GM21423 (cell line): ENCODE results near the gene TMEM183A.

Experiments used
- ATAC-seq: cut with Tn5 transposase; IDR thresholded peaks from one replicate; pipeline ENCODE4 v1.9.1; 2021; ENCODE audit warnings: mild to moderate bottlenecking, moderate library complexity; ENCODE audit not compliant: unreplicated experiment

The TMEM183A gene

DNA sequence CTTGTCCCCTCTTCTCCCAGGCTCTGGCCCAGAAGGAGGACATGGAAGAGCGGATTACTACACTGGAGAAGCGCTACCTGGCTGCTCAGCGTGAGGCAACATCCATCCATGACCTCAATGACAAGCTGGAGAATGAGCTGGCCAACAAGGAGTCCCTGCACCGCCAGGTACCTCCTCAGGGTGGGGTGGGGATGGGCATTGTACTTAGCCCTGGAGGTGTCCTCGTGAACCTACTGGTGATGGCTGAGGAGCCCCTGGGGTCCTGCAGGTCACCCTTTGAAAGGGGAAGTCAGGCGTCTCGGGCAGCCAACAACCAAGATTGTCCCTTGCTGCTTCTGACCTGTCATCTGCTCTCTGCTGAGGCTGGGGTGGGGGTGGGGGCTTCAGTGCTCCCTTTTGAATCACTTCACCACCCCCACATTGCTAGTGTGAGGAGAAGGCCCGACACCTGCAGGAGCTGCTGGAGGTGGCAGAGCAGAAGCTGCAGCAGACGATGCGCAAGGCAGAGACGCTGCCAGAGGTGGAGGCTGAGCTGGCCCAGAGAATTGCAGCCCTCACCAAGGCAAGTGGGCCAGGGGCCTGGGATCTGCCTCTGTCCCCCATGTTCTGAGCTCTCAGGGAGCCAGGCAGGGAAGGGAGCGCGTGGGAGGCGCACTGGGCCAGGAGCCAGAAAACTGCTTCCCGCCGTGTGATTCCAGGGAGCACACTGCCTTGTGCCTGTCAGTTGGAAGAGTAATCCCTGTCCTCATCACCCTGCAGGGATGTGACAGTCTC lies 38.8 kb downstream of the TMEM183A start:
- ATAC-seq = no peak

DNA sequence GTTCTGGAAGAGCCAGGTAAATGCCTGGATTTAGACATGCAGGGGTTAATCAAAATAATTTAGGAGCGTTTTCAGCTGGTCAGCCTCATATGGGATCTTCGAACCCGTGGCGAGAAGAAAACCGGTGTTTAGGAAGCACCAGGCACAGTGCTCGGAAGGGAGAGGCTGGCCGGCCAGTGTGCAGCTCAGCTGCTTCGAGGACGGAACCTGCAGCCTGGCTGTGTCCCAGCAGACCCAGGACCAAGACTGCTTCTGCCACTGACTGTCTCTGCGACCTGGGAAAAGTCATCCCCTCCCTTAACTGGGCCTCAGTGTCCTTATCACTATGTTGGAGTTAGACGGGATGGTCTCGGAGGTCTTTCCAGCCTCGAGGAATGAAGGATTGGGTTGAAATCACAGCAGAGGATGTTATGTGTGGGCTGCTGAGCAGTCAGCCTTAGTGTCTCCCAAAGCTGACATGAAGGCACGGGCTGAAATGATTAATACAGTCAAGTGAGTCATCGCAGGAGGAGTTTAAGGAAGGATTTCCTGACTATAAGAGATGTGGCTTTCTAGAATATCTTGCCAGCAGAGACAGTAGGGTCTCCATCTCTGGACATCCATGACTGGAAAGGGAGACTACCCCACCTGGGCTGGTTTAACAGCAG lies 39.9 kb downstream of the TMEM183A start:
- ATAC-seq = no peak

DNA sequence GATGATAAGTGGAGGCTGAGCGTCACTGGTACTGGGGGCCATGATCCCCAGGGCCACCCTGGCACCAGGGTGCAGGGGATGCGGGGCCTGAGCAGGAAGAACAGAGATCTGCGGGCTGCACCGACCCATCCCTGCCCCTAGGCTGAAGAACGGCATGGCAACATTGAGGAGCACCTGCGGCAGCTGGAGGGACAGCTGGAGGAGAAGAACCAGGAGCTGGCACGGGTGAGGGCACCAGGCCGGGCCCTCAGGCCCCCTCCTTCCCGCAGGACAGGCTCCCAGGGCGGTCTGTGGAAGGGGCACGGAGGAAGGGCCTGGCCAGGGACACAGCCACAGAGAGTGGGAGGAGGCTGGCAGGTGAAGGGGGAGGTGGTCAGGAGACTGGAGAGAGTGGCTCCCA lies 40.9 kb downstream of the TMEM183A start:
- ATAC-seq = no peak

DNA sequence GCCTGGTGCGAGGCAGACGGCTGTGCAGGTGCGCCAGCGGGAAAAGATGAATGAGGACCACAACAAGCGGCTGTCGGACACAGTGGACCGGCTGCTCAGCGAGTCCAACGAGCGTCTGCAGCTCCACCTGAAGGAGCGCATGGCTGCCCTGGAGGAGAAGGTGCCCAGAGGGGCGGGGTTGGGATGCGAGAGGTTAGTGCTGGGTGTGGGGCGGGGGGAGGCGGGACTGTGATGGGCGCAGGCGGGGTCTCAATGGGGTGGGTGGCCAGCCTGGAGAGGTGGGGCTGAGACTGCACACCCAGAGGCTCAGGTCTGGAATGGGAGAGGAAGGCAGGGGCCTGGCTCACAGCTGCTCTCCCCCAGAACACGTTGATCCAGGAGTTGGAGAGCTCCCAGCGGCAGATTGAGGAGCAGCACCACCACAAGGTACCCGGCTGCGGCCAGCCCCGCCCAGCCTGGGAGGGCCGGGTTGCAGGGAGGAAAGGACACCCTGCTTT lies 41.4 kb downstream of the TMEM183A start:
- ATAC-seq = no peak

DNA sequence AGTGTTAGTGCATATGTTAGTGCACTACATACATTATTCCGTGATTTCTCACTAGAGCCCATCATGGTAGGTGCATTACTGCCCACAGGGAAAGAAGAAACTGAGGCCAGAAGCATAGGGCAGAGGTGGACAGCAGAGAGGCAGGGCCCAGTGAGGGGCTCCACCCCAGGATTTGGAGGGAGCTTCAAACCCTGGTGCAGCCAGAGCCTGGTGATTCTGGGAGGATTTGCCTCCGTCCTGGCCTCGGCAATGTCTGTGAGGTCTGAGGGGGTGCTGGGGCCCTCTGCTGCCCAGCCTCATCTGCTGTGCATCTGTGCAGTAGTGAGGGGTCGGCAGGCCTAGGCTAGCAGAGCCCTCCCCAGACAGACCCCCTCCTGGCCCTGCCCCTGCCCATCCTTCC lies 41.9 kb downstream of the TMEM183A start:
- ATAC-seq = no peak

DNA sequence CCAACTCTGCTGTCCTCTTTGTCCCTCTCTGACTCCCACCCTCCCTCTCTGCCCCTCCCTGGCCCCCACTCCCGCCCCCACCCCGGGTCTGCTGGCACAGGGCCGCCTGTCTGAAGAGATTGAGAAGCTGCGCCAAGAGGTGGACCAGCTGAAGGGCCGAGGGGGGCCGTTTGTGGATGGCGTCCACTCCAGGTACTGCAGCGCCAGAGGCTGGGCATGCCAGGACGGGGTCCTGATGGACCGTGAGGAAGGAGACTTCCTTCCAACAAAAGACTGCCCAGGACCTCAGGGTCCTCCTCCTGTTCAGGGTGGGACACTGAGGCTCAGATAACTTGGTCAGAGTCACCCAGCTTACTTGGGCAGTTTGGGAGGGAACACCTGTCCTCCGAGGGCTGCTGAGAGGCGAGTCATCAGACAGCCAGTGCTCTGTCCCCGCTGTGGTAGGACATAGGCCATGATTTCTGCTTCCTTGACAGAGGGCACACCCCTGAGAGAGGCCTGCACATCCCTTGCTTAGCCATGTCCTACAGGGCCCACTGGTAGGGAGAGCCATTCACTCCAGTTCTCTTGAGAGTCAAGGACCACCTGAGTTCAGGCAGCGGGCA lies 42.5 kb downstream of the TMEM183A start:
- no peak for ATAC-seq

DNA sequence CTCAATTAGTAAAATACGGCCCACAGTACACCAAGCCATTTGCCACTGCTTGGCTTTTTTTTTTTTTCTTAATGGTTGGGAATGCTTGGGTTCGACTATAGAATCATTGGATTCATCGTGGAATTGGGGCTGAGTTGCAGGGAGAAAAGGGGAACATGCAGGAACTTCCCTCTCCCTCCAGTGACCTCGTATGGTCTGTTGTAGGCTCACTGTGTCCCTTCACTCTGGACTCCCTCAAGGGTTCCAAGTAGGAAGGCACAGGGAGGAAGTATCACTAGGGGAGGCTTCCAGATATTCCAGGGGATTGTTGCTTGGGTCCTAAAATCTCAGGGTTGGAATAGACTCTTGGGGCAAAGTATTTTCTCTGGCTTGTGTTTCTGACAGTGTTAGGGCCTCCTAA lies 43.7 kb downstream of the TMEM183A start:
- no peak for ATAC-seq

DNA sequence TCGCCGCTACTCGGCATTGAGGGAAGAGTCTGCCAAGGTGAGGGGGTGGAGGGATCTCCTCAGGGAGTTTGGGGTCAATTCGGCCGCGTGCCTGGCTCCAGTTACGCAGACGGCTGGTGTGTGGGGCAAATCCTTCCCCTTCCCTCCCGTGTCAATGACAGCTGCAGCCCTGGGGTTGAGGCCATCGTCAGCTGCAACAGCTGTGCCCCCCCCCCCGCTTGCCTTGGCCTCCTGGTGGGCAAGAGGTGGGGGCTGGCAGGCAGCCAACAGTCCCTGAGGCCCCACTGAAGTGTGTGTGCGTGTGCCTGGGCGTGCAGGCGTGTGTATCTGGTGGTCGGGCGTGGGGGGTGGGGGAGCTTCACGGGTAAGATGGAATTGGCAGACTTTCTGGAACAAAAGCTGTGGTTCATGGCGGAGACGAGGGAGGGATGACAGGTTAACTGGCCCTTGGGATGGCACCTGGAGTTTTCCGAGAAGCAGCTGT lies 44.7 kb downstream of the TMEM183A start:
- ATAC-seq = no peak

DNA sequence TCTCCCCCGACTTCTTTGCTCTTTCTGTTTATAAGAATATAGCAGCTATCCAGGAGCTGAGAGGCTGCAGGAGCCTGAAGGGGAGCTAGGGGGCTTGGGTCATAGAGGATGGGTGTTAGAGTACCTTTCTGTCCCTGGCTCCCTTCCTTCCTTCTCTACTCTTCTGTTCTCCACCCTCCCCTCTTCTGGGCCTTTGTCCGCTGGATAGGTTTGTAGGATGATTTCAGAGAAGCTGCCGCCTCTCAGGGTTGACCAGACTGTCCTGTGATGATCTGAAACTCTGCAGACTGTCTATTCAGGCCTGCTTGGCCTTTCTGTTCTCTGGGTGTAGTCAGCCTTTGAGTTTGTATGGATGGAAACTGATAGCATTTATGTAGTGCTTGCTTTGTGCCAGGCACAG lies 45.4 kb downstream of the TMEM183A start:
- no peak for ATAC-seq

DNA sequence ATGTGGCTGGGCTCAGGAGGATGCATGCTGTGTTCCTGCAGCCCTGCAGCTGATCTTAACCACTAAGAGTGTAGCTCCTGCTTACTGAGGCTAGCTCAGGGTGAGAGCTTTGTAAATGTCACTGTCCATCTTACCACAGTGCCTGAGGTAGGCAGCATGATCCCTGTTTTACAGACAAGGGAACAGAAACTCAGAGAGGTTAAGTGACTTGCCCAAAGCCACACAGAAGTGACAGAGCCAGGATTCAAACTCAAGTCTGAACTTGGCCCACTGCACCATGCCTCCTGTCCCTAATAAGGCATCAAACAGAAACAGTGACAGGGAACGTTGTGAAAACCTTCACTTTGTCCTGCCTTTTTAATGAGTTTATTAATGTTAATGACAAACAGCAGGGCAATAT lies 47.0 kb downstream of the TMEM183A start:
- no peak for ATAC-seq

DNA sequence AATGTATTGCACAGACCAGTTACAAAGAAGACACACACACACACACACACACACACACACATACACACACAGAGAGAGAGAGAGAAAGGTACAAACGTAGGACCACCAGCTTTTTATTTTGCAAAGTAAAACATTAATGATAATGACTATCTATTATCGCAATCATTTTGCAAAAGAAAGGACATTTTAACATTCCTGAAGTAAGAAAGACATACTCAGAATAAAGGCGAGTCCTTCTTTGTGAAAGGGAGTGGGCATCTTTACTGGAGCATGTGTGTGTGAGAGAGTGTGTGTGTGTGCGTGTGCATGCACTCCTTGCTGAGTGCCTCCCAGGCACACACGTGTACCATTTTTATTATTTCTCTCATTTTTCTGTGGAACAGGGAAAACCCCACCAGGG lies 47.5 kb downstream of the TMEM183A start:
- ATAC-seq = no peak

DNA sequence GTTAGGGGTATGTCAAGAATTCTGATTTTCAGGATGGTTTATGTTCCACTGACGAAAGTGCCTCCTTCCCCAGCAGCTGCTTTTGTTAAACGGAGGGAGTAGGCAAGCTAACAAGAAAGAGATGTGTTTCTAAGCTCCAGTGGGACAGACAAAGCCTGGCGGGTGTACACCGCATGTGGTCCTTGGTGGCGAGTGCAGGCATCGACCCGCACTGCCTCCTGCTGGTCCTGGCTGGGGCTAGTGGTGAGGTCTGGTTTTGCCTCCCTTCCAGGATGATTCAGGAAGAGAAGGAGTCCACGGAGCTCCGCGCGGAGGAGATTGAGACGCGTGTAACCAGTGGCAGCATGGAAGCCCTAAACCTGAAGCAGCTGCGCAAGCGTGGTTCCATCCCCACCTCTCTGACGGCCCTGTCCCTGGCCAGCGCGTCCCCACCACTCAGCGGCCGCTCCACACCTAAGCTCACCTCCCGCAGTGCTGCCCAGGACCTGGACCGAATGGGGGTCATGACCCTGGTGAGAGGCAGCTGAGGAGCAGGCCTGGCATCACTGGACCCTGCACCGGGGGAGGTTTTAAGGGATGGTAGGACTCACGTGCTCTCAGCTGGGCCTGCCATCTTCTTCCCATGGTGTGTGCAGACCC lies 48.1 kb downstream of the TMEM183A start:
- ATAC-seq = no peak

DNA sequence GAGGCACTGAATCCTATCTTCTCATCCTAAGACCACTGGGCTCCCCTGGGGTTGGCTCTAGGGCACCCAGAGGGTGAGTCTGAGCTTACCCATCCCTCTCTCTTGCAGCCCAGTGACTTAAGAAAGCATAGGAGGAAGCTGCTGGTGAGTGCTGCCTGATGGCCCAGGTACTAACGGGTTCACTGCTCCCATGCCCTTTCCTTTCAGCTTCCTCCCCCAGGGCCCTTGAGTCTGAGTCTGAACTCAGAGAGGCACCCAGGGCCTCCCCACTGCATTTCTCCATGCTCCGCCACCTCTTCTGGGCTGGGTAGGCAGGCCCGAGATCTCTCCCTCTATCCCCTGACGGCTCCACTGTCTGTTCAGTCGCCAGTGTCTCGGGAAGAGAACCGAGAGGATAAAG lies 48.8 kb downstream of the TMEM183A start:
- no peak for ATAC-seq

DNA sequence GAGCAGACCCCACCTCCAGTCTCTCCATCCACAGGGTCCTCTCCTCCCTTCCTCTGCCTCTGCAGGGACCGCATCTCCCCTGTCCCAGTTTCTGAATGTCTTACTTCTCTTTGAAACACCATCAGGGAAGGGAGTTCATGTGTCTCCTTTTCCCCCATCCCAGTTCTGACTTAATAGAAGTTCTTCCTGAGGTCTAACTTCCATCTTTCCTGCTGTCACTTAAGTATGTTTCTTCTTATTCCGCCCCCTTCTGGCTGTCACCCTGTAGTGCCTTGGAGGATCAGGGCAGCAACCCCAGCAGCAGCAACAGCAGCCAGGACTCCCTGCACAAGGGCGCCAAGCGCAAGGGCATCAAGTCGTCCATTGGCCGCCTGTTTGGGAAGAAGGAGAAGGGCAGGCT lies 49.3 kb downstream of the TMEM183A start:
- ATAC-seq = no peak

DNA sequence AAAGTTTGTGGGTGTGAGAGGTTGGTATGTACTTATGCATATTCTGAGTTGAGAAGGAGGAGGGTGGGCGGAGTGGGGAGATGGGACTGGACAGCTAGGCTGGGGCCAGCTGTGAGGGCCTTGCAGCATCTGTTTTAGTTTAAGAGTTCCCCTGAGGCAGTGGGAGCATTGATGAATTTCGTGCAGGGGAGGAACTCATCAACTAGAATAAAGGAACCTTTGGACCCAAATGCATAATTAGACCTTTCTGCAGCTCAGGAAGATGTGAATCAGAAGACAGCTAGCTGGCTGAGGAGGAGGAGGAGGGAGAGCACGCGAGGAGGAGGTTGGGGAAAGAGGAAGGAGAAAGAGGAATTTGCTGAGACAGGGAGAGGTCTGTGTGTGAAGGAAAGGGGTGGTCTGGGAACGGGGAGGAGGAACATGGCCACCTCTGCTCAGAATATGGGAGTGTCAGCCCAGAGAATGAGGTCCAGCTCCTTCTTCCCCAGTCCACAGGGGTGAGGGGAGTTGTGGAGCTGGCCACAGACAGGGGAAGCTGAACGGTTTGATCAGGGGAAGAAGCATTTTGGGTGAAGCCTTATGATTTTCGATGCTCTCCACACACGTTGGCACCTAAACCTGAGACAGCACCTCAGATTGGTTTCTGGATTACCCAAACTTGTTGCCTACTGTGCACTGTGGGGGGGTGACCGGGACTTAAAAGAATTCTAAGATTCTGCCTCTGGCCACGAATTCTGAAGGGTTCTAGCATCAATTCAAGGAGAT lies 50.9 kb downstream of the TMEM183A start:
- no peak for ATAC-seq

DNA sequence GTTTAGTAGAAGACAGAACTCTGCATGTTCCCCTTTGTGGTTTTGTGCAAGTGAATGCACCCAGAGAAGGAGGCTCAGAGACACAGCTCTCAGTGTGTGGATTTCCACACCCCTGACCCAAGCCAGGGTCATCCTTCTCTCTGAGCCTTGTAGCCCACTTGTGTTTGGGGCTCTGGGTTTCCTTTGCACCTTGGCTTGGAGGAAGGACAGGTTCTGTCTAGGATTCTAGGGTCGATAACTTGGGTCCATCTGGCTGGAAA lies 51.4 kb downstream of the TMEM183A start:
- ATAC-seq = no peak

DNA sequence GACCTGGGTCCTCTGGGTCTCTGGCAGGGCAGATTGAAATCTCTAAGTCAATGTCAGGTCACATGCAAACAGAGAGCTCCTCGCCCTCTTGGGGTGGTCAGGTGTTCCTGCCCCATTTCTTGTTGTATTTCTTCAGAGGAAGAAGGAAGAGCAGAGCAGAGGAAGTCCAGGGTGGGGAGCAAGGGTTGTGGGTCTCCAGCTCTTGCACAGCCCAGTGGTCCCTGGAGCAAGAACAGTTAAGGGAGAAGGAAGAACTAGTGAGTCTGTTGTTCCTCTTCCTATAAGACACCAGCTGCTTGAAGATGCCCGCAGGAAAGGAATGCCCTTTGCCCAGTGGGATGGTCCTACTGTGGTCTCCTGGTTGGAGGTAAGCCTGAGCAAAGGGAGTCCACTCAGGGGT lies 52.3 kb downstream of the TMEM183A start:
- ATAC-seq = no peak

DNA sequence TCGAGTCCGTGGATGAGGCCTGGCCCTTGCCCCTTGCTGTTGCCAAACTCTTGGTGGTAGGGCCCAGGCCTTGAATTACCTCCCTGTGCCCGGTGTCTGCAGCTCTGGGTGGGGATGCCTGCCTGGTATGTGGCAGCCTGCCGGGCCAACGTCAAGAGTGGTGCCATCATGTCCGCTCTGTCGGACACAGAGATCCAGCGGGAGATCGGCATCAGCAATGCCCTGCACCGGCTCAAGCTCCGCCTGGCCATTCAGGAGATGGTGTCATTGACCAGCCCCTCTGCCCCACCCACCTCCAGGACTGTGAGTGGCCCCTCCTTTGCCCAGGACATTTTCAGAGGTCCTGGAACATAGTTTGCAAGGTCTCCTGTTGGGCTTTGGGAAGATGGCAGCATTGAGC lies 52.9 kb downstream of the TMEM183A start:
- no peak for ATAC-seq

DNA sequence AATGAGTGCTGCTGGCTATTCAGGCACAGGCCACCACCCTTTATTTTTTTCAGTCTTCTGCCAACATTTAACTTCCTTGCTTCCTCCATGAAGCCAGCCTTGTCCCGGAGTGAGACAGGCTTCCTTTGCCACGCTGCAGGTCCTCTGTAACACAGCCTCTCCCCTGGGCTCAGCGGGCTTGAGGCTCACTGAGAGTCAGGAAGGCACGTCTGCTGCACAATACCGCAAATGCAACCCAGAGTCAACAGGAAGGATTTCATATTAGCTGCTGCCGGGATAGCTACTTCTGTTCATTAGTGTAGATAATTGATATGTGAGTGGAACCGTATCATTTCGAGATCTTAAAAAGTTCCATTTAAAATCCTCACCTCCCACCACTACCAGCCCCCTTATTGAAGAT lies 56.1 kb downstream of the TMEM183A start:
- ATAC-seq = no peak

DNA sequence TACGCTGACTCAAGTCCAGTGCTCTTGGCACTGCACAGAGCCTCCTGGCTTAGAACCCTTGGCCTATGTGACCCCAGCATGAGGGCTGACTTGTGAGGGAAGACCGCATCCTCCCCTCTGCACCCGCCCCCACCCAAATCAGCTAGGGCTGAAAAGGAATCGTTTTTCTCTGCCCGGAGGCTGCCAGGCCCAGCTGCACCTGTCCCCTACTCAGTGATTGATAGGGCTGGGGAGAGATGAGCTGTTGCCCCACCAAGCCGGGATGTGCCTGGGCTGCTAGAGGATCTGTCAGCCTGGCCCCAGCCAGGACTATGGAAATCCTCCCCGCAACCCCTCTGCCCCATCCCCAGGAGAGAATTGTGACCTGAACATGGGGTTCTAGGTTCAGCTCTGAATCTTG lies 58.0 kb downstream of the TMEM183A start:
- no peak for ATAC-seq

DNA sequence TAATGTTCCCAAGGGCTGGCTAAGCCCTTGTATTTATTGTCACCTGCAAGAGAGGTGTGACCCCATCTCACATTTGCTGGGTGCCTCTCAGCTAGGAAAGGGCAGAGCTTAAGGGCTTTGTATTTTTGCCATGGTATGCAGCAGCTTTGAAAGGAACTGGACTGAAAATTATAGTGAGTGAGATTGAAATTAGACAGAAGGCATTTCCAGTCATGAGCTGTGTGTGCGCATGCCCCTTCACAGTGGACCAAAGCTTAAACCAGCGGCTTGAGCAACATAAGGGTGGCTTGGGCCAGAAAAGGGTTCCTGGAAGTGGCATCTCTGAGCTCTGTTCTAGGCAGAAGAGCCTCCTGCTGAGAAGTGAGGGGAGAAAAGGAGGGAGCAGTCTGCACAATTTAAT lies 58.8 kb downstream of the TMEM183A start:
- ATAC-seq = no peak
